Immature natural killer cell (primary cell): ENCODE measurements around the gene RASSF9. TPM values are rescaled to one million over a fixed set of nuclear protein-coding genes. Genes with fewer than 3 reads are reported as not detected.

Experiments used
- DNase-seq, 3 donors: peaks; one replicate each; pipeline ENCODE4 v3.0.0; 2022; ENCODE audit warnings: mixed read lengths in 1 of 3
- H3K27ac Mint-ChIP-seq, 6 donors: one replicate each; pipeline ENCODE4 v1.8.0; 2020; ENCODE audit warnings: mixed read lengths in 6 of 6, mild to moderate bottlenecking in 5 of 6, inconsistent platforms in 4 of 6, moderate library complexity in 3 of 6
- H3K27me3 Mint-ChIP-seq, 3 donors: one replicate each; pipeline ENCODE4 v1.8.0; 2020 to 2021; ENCODE audit warnings: low read depth in 3 of 3, mild to moderate bottlenecking in 3 of 3, mixed read lengths in 3 of 3, moderate library complexity in 3 of 3, inconsistent platforms in 1 of 3
- H3K36me3 Mint-ChIP-seq, 3 donors: one replicate each; pipeline ENCODE4 v1.8.0; 2020; ENCODE audit warnings: mixed read lengths in 3 of 3, inconsistent platforms in 2 of 3, mild to moderate bottlenecking in 2 of 3
- H3K4me1 Mint-ChIP-seq, 2 donors: one replicate each; pipeline ENCODE4 v1.8.0; 2020; ENCODE audit warnings: inconsistent platforms in 2 of 2, mild to moderate bottlenecking in 2 of 2, mixed read lengths in 2 of 2, moderate library complexity in 1 of 2
- H3K4me3 Mint-ChIP-seq, 5 donors: one replicate each; pipeline ENCODE4 v1.8.0; 2020; ENCODE audit warnings: mild to moderate bottlenecking in 5 of 5, mixed read lengths in 5 of 5, inconsistent platforms in 3 of 5, moderate library complexity in 3 of 5
- H3K9me3 Mint-ChIP-seq, 6 donors: one replicate each; pipeline ENCODE4 v1.8.0; 2020; ENCODE audit warnings: mild to moderate bottlenecking in 6 of 6, mixed read lengths in 6 of 6, inconsistent platforms in 4 of 6, moderate library complexity in 3 of 6
- polyA plus RNA-seq, 3 donors: library from polyadenylated mRNA; unstranded; fragments of 300-500 nt; fragmentation: Illumina TruSeq; gene quantifications; one replicate each; pipeline ENCODE4 v1.2.3, GENCODE V29; 2021

Gene RASSF9
- polyA plus RNA-seq, 3 donors from 2014 or later = not detected

- no peak overlapping the region for H3K4me3 Mint-ChIP-seq
- no peak overlapping the region for H3K27ac Mint-ChIP-seq
- no peak for DNase-seq
- peaks cover 5 to 32% (median 10%) of the 10 kb centered on the region in 6 donors for H3K9me3 Mint-ChIP-seq
- peaks cover 0 to 2% (median 1%) of the 10 kb centered on the region in 3 donors for H3K27me3 Mint-ChIP-seq
- H3K4me1 Mint-ChIP-seq = no peaks in the 10 kb centered on the region
- H3K36me3 Mint-ChIP-seq = no peaks in the 10 kb centered on the region
Observed at GRCh38 chr12:85755760-85756159, 80.4 kb downstream of the RASSF9 start.

Other genes starting within 250 kb of the RASSF9 start
- gene NTS, start 37.9 kb upstream of the RASSF9 start, polyA plus RNA-seq = not detected